ENCODE results near the gene ERFL.

- TF ChIP-seq CTCF (IDR thresholded peaks at IDR 0.05) (no peak), POLR2A (IDR thresholded peaks at IDR 0.05) (no peak), POLR2AphosphoS5 (IDR thresholded peaks at IDR 0.05) (no peak)
Measured at GRCh38 chr19:41944336-41944735, 16.1 kb upstream of the ERFL start.

Data from transverse colon (tissue), 4 donors.